BLaER1 treated with 17β-estradiol and CSF1 and Interleukin-3, amounts not matched to agents 10 nM and 100 nM (cell line): ENCODE data around the gene NME8.

ENCODE experiments used
- H3K27ac ChIP-seq, 11 experiments: shearing (Covaris generic); formaldehyde crosslinking; 2 replicates each; pipeline ENCODE4 v1.8.1; 2022
- H3K27me3 ChIP-seq, 11 experiments: shearing (Covaris generic); formaldehyde crosslinking; 2 replicates each; pipeline ENCODE4 v1.8.1; 2022
- H3K36me3 ChIP-seq, 11 experiments: shearing (Covaris generic); formaldehyde crosslinking; 2 replicates each; pipeline ENCODE4 v1.8.1; 2022
- H3K4me1 ChIP-seq, 10 experiments: shearing (Covaris generic); formaldehyde crosslinking; 2 replicates each; pipeline ENCODE4 v1.8.1; 2022
- H3K4me2 ChIP-seq, 11 experiments: shearing (Covaris generic); formaldehyde crosslinking; 2 replicates each; pipeline ENCODE4 v1.8.1; 2022
- H3K4me3 ChIP-seq, 10 experiments: shearing (Covaris generic); formaldehyde crosslinking; 2 replicates each; pipeline ENCODE4 v1.8.1; 2022
- H3K9ac ChIP-seq, 11 experiments: shearing (Covaris generic); formaldehyde crosslinking; 2 replicates each; pipeline ENCODE4 v1.8.1; 2022
- H3K9me3 ChIP-seq, 11 experiments: shearing (Covaris generic); formaldehyde crosslinking; replicated peaks in 1 of 11; 2 replicates each; pipeline ENCODE4 v1.8.1; 2022
- H4K20me1 ChIP-seq, 11 experiments: shearing (Covaris generic); formaldehyde crosslinking; 2 replicates each; pipeline ENCODE4 v1.8.1; 2022
- Cebpa-rat ChIP-seq, 11 experiments: shearing (Covaris generic); IDR thresholded peaks; 2 replicates each; pipeline ENCODE4 v1.8.1; 2022

Gene NME8

DNA sequence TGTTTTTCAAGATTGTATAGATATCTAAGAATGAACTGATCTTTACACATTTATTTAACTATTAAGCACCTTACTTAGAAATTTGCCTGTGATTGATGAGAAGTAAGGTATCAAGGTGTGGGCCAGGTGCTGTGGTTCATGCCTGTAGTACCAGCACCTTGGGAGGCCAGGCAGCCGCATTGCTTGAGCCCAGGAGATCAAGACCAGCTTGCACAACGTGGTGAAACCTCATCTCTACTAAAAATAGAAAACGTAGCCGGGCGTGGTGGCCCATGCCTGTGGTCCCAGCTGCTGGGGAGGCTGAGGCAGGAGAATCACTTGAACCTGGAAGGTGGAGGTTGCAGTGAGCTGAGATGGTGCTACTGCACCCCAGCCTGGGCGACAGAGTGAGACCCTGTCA lies 33.7 kb downstream of the NME8 start:
- Histone ChIP-seq H3K4me2 (no peak overlapping the region), H3K4me3 (no peak overlapping the region), H3K4me1 (peaks cover 0 to 3% (median 0%) of the 10 kb centered on the region in 10 experiments; a peak in 1 of 20 replicates), H3K27ac (no peak overlapping the region), H3K9ac (no peak overlapping the region), H3K36me3 (no peaks in the 10 kb centered on the region), H3K9me3 (peaks cover 0 to 23% (median 11%) of the 10 kb centered on the region in 11 experiments; a peak in 13 of 22 replicates), H3K27me3 (no peaks in the 10 kb centered on the region), H4K20me1 (no peaks in the 10 kb centered on the region)
- TF ChIP-seq Cebpa-rat (IDR thresholded peaks at IDR 0.05) = no peak

DNA sequence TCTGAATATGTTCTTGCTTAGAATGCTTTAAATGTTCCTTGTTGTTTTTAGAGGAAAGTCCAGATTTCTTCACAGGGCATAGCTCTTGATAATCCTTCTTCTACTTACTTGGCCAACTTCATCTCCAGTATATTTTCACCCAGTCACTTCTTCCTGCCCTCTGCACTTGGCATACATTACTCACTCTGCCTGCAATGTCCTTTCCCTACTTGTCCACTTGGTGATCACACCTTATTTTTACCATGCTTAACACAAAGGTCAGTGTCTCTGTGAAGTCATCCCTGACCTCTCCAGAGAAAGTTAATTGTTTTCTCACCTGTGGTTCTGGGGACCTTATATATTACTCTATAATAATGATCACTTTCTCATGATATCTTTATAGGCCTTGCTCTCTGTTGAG lies 45.0 kb downstream of the NME8 start:
- TF ChIP-seq Cebpa-rat (IDR thresholded peaks at IDR 0.05) = no peak
- H3K27ac ChIP-seq = no peak overlapping the region
- H3K4me3 ChIP-seq = no peak overlapping the region
- H3K4me2 ChIP-seq = no peak overlapping the region
- no peak overlapping the region for H3K9ac ChIP-seq
- no peaks in the 10 kb centered on the region for H3K4me1 ChIP-seq
- no peaks in the 10 kb centered on the region for H3K36me3 ChIP-seq
- H4K20me1 ChIP-seq = no peaks in the 10 kb centered on the region
- no peaks in the 10 kb centered on the region for H3K9me3 ChIP-seq
- no peaks in the 10 kb centered on the region for H3K27me3 ChIP-seq

DNA sequence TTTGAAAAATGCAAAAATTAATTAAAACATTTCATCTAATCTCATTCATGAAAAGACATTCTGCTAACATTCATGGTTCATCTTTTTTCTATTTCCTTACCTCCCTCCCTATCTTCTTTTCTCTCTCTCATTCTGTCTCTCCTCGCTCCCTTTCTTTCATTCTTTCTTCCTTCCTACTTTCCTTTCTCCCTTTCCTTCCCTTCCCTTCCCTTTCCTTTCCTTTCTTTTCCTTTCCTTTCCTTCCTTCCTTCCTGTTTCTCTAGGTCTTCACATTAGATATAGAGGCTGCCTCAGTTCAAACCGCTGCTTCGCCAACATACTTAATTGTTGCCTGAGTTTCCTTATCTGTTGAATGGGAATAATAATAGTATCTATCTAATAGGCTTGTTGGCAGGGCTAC lies 46.3 kb downstream of the NME8 start:
- Histone ChIP-seq H3K27ac (no peak overlapping the region), H3K4me3 (no peak overlapping the region)
- no peak for TF ChIP-seq Cebpa-rat (IDR thresholded peaks at IDR 0.05)

DNA sequence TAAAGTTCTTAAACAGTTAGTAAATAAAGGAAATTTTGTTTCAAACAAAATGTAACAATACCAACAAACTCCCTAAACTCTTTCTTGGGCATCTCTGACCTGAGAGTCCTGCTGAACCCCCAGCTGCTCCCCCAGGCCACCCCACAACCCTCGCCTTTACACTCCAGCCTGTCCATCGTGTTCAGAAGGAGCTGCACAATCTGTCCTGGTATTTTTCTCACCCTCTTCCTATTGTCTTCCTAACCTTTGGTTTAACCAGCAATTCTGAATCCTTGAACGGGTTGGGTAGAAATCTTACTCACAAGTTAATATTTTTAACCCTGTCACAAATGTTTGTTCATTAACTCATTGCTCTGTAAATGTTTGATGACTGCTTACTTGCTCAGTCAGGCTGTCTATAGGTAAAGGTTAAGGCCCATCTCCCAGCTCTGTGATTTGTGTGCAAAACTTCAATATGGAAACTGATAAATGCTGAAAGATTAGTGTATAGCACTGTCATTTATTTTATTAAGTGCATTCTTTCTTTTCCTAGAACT lies 51.4 kb downstream of the NME8 start:
- no peak overlapping the region for H3K27ac ChIP-seq
- no peaks in the 10 kb centered on the region for H3K27me3 ChIP-seq
- no peaks in the 10 kb centered on the region for H3K36me3 ChIP-seq
- H3K9me3 ChIP-seq = no peaks in the 10 kb centered on the region
- no peak overlapping the region for H3K4me2 ChIP-seq
- no peak for TF ChIP-seq Cebpa-rat (IDR thresholded peaks at IDR 0.05)
- no peaks in the 10 kb centered on the region for H3K4me1 ChIP-seq
- H3K4me3 ChIP-seq = no peak overlapping the region
- no peaks in the 10 kb centered on the region for H4K20me1 ChIP-seq
- no peak overlapping the region for H3K9ac ChIP-seq

More for the DNA sequence above, 46.3 kb downstream of the NME8 start:
- Histone ChIP-seq H3K27me3 (no peaks in the 10 kb centered on the region), H3K9ac (no peak overlapping the region), H4K20me1 (no peaks in the 10 kb centered on the region), H3K4me2 (no peak overlapping the region), H3K9me3 (no peaks in the 10 kb centered on the region), H3K4me1 (no peaks in the 10 kb centered on the region), H3K36me3 (no peaks in the 10 kb centered on the region)

DNA sequence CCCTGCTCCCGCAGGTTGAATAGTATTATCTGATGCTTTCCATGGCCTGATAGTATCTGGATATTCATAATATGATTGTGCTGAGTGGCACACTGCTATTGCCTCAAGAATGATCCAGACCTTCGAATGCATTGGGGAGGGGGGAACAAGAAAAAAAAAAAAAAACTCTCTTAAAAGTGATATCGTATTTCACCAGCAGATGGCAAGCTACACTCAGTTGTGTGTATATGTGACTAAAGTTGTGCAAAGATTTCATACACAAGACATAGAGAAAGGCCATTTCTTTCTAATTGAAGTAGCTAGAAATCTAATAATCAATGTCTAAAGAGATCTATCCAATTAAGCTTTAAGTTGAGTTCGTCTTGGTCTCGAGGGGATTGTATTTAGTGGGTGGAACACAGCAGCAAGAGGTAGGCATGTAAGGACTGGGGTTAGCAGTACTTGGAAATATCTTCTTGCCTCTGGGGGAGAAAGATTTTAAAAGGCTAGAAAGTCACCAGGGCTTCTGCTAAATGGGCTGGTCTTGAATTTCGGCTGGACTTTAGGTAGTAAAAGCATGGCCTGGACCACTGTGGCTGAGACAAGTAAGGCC lies 52.9 kb downstream of the NME8 start:
- Histone ChIP-seq H4K20me1 (no peaks in the 10 kb centered on the region), H3K27me3 (no peaks in the 10 kb centered on the region), H3K27ac (peak overlapping the region in 2 of 11 experiments; percentile 16 to 32; a peak in 1 of 22 replicates), H3K9ac (no peak overlapping the region), H3K4me2 (no peak overlapping the region), H3K4me1 (no peaks in the 10 kb centered on the region), H3K36me3 (no peaks in the 10 kb centered on the region), H3K9me3 (no peaks in the 10 kb centered on the region), H3K4me3 (no peak overlapping the region)
- TF ChIP-seq Cebpa-rat (IDR thresholded peaks at IDR 0.05) = no peak

DNA sequence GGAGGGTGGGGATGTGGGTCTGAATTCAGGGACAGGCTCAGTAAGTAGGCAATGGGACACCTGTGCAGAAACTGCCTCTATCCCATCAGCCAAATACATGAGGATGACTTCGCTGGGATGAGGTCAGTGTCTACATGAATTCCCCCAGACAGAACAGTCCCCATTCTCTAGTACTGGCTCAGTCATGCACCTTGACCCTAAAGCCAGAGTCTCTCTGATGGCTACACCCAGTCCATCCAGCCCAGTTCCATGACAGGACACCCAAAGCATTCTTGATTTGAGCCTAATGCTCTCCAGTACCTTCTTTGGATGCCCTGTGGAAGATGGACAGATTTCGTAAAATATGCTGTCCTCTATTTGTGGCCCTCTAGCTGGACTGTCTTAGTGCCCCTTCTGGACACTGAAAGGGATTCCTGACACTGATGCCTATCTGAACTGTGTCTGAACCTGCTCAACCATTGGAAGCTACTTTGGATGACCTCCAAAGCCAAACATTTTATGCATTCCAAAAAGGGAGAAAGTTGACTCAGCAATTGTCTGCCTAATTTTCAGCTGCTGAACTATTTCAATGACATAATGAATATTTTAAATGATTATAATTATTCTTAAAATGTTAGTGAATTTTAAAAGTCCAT lies 53.6 kb downstream of the NME8 start:
- no peaks in the 10 kb centered on the region for H3K4me1 ChIP-seq
- H3K4me3 ChIP-seq = no peak overlapping the region
- H3K9me3 ChIP-seq = no peaks in the 10 kb centered on the region
- no peak overlapping the region for H3K9ac ChIP-seq
- H3K27ac ChIP-seq = peak overlapping the region in 2 of 11 experiments; percentile 16 to 32; a peak in 1 of 22 replicates
- H3K4me2 ChIP-seq = no peak overlapping the region
- no peaks in the 10 kb centered on the region for H4K20me1 ChIP-seq
- no peak for TF ChIP-seq Cebpa-rat (IDR thresholded peaks at IDR 0.05)
- H3K27me3 ChIP-seq = no peaks in the 10 kb centered on the region
- no peaks in the 10 kb centered on the region for H3K36me3 ChIP-seq

DNA sequence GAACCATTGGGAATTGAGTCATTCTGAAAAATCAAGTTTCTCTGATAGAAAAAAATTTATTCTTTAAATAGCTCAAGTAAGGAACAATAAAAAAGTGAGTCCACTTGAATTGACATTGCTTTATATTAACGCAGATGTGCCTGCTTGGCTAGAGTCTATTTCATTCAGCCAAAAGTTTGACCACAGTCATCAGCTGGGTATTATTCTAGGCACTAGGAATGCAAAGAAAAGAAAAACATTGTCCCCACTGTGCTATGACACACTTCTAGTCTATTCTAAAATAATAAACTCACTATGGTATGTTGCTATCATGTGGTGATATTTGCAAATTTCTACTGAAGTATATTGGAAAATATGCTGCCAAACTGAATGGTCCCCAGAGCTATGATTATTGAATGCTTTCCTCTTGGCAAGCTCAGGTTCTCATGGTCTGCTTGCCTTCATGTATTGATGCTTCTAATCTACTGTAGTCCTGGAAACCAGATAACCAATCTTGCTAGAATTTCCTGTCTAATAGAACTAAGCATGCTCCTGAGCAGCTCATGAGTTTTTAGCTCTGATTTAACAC lies 59.9 kb downstream of the NME8 start:
- no peak overlapping the region for H3K4me2 ChIP-seq
- H4K20me1 ChIP-seq = no peaks in the 10 kb centered on the region
- no peaks in the 10 kb centered on the region for H3K4me1 ChIP-seq
- no peaks in the 10 kb centered on the region for H3K27me3 ChIP-seq
- no peaks in the 10 kb centered on the region for H3K36me3 ChIP-seq
- no peak overlapping the region for H3K27ac ChIP-seq
- TF ChIP-seq Cebpa-rat (IDR thresholded peaks at IDR 0.05) = no peak
- H3K9me3 ChIP-seq = no peaks in the 10 kb centered on the region
- H3K4me3 ChIP-seq = no peak overlapping the region
- no peak overlapping the region for H3K9ac ChIP-seq

DNA sequence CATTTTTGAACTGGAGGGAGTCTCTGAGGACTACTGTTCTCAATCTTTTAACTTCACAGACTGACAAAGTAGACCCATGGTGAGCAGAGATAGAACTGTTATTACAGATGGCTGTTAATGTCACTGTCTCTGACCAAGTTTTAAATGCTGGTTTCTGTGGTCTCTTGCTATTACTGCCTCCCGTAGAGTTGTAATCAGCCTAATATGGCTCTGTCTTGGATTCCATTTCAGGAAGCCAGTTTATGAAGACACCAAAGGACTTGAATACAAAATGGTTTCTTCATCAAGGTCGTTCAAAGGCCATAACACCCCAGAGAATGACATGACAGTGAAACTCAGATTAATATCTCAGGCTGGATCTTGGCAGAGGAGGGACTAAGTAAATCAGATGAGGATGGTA lies 64.4 kb downstream of the NME8 start:
- no peak overlapping the region for H3K9ac ChIP-seq
- TF ChIP-seq Cebpa-rat (IDR thresholded peaks at IDR 0.05) = no peak
- H3K4me3 ChIP-seq = no peak overlapping the region
- peaks cover 16 to 32% (median 26%) of the 10 kb centered on the region in 11 experiments for H3K27me3 ChIP-seq
- H4K20me1 ChIP-seq = peaks cover 0 to 12% (median 0%) of the 10 kb centered on the region in 11 experiments; a peak in 3 of 22 replicates
- H3K36me3 ChIP-seq = no peaks in the 10 kb centered on the region
- H3K27ac ChIP-seq = no peak overlapping the region
- no peak overlapping the region for H3K4me2 ChIP-seq
- no peaks in the 10 kb centered on the region for H3K9me3 ChIP-seq
- H3K4me1 ChIP-seq = peaks cover 15 to 31% (median 21%) of the 10 kb centered on the region in 10 experiments; a peak in 19 of 20 replicates

DNA sequence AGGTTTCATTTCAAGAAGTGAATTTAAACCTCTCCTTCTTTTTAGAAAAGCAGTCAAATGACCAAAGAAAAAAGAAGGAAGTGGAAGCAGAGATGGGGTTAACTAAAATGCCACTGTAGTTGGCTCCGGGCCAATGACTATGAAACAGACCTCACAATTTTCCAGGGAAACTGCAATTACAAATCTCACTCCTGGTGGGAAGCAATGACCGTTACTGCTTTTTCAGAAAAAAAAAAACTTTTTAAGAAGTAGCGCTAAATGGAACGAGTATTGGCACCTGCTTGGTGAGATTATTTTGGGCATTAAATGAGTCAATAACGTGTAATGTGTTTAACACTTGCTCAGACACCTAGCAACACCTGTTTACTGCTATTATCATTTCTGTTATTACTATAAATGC lies 67.0 kb downstream of the NME8 start:
- H3K4me2 ChIP-seq = peak overlapping the region; percentile 86 to 99 (median 96); a peak in 21 of 22 replicates
- no peak for TF ChIP-seq Cebpa-rat (IDR thresholded peaks at IDR 0.05)

More for the DNA sequence above, 67.0 kb downstream of the NME8 start:
- Histone ChIP-seq H3K4me1 (peaks cover 21 to 39% (median 27%) of the 10 kb centered on the region in 10 experiments), H3K9me3 (no peaks in the 10 kb centered on the region), H4K20me1 (peaks cover 0 to 12% (median 0%) of the 10 kb centered on the region in 11 experiments; a peak in 3 of 22 replicates), H3K9ac (no peak overlapping the region), H3K27me3 (peaks cover 22 to 42% (median 32%) of the 10 kb centered on the region in 11 experiments), H3K27ac (no peak overlapping the region), H3K4me3 (peak overlapping the region in 4 of 10 experiments; percentile 58 to 73 (median 62); a peak in 5 of 20 replicates), H3K36me3 (no peaks in the 10 kb centered on the region)
